HG03378 (cell line): ENCODE measurements around the gene OR1L6.

Source experiments
- ATAC-seq: cut with Tn5 transposase; IDR thresholded peaks from one replicate; pipeline ENCODE4 v1.9.1; 2021; ENCODE audit warnings: mild to moderate bottlenecking, moderate library complexity; ENCODE audit not compliant: unreplicated experiment

The OR1L6 gene

DNA sequence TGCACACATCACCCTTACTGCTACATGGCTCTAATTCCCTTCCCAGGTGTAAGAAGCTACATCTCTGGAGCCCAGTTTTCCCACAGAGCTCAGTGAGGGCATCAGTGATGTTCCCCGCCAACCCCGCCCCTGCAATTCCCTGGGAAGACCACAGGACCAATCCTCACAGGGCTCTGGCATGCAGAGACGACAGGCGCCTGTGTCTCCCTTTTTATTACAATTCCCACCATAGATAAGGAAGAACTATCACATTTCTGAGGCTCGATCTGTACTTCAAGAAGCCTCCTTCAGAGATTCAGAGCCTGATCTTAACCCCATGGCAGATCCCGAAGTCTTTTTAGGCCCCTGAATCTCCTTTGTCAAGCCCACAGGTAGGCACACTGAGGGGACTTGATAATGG, at the start of gene OR1L6:
Gene OR1L6, plus strand, starts transcription at position 301 of the 400 bp plus-strand sequence. CDS start 7,545 bp downstream, outside the sequence.
- ATAC-seq: no peak

- ATAC-seq: no peak
Measured at GRCh38 chr9:122695696-122696095, 46.4 kb upstream of the OR1L6 start.

DNA sequence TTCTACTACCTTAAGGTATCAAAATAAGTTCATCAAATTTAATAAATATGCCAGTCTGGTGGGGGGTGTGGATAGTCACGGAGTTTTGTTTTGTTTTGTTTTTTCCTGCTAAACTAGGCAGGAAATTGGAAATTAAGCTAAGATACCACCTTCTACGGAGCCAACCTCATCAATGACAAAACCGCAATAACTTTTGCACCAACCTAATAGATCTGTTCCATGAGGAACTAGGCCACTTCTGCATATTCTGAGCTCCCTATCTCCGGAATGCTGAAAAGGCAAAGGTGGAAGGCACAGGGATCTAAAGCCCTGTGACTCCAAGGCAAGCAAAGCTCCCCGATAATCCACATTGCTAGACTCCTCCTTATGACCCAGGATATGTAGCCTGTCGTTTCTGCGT, 24.1 kb upstream of the OR1L6 start:
- ATAC-seq: no peak

DNA sequence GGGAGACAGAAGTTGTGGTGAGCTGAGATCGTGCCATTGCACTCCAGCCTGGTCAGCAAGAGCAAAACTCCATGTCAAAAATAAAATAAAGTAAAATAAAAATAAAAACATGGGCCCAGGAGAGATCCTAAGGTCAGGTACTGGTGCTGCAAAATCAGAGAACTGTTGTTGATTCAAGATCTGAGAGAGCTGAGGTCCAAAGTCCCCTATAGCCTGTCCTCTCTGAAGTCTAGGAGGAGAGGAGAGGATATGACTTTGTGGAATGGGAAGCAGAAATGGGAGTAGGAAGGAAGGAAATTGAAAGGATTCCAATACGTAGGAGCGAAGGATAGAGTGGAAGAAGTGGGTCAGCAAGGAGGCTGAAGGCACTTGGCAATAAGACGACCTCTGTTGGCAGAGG, 22.9 kb upstream of the OR1L6 start:
- ATAC-seq: no peak

GRCh38 chr9:122723690-122724089, 18.4 kb upstream of the OR1L6 start, which contains the start of gene OR1L4:
TSS of gene OR1L4 (plus strand) at chr9:122723990. CDS start at chr9:122723990, 0 bp downstream.
- ATAC-seq: no peak

DNA sequence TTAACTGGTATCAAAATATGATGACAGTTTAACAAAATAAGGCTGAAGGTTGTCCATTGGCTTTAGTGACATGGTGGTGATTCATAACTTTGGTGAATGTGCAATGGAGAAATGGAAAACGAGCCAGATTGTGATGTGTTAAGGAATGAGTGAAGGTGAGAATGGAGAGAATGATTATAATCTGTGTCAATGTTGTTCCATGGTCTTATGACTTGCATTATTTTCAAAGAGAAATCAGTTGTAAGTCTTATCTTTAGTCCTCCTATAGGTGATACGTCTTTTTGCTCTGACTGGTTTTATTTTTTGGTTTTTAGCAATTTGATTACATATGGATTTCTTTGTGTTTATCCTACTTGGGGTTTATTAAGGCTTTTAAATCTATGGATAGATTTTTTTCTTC, 12.7 kb downstream of the OR1L6 start:
- no peak for ATAC-seq

GRCh38 chr9:122767817-122768216, 25.7 kb downstream of the OR1L6 start:
- no peak for ATAC-seq

GRCh38 chr9:122777052-122777451, 34.9 kb downstream of the OR1L6 start:
- no peak for ATAC-seq

GRCh38 chr9:122777935-122778627, 36.0 kb downstream of the OR1L6 start:
- no peak for ATAC-seq

- ATAC-seq: no peak
Measured at GRCh38 chr9:122779181-122779580, 37.1 kb downstream of the OR1L6 start.

- ATAC-seq: no peak
Measured at GRCh38 chr9:122780026-122780425, 37.9 kb downstream of the OR1L6 start.

DNA sequence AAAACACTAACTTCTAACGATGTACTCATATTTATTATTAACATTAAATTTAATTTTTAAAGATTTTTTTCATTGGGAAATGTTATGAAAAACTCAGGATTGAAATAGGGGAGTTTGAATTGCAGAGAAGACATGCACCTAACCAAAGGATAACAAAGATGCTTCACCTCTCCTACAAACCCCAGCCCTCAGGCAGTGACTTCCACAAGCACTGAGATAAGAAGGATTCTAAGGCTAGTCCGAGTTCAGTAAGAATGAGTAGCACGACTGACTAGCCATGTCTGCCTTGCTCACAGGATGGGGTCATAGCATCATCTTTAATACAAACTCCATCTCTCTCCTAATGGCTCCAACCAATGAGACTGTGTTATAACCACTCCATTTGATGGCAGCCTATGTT, 39.6 kb downstream of the OR1L6 start:
- no peak for ATAC-seq

GRCh38 chr9:122785269-122785668, 43.2 kb downstream of the OR1L6 start:
- no peak for ATAC-seq

GRCh38 chr9:122786338-122786737, 44.2 kb downstream of the OR1L6 start:
- ATAC-seq: no peak

- ATAC-seq: no peak
Measured at GRCh38 chr9:122788831-122789230, 46.7 kb downstream of the OR1L6 start, which contains the start of gene OR5C1. TSS of gene OR5C1 (plus strand) at chr9:122788933. CDS start at chr9:122788933, 0 bp downstream.

- no peak for ATAC-seq
Measured at GRCh38 chr9:122789256-122790046, 47.3 kb downstream of the OR1L6 start.

- no peak for ATAC-seq
Measured at GRCh38 chr9:122791872-122792669, 50.0 kb downstream of the OR1L6 start.

DNA sequence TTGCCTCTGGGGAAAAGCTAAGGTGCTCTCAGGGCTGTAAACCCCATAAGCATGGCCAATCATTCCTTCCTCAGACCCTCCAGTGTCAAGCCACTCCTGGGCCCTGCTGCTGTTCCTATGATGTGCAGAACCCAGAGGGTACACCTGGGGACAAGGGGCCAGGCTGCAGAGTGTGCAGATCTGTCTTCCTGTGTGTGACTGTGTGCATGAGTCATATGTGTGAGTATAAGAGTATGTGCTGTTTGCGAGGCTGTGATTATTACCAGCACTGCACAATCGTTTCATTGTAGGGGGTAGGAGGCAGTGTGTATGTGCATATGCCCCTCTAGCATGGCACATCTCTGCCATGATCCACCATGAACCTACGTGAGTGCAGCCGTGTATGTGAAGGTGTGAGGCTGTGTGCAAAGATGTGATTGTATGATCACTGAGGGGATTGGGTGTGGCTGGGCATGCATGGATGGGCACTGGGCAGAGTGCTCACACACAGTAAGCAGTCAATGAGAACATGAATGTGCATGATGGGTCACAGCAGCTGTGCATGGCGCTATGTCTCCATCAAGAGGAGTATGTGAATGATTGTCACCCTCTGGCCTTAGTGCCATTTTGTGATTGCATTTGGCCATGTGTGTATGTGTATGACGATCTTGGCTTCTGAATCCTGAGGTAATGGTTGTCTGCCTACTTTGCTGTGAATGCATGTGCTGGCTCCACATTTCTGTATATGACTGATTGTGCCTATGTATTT, 55.4 kb downstream of the OR1L6 start:
- ATAC-seq: no peak
